ENCODE results near the gene SMAD9. TPM values are rescaled to one million over a fixed set of nuclear protein-coding genes. Genes with fewer than 3 reads are reported as not detected.

Gene SMAD9
- total RNA-seq, 1 experiment from 2014 or later, result 1.1 TPM

GRCh38 chr13:36907266-36907665 is 12.8 kb downstream of the SMAD9 start:
- Histone ChIP-seq H4K5ac (ENCODE audit: insufficient read length, low read depth, low read length) (no peak overlapping the region), H3K4ac (ENCODE audit: low read depth, low read length) (no peak overlapping the region), H3K27ac (ENCODE audit: insufficient read length, low read depth, low read length) (no peak overlapping the region), H2AFZ (ENCODE audit: low read length) (no peak overlapping the region), H3T11ph (ENCODE audit: low read length) (no peak overlapping the region), H3K9me3 (ENCODE audit: control insufficient read depth, low read depth, low read length) (no peaks in the 10 kb centered on the region), H3K79me2 (ENCODE audit: insufficient read depth, low read length) (no peaks in the 10 kb centered on the region), H3K27me3 (ENCODE audit: insufficient read depth, low read length) (no peaks in the 10 kb centered on the region), H4K91ac (ENCODE audit: insufficient read length, low read depth, low read length) (no peak overlapping the region), H3K18ac (ENCODE audit: insufficient read length, low read depth, low read length) (no peak overlapping the region), H2BK20ac (ENCODE audit: low read depth, low read length, poor library complexity, severe bottlenecking) (no peak overlapping the region), H3K56ac (ENCODE audit: insufficient read length, low read depth, low read length) (no peak overlapping the region), H3K9ac (ENCODE audit: extremely low read depth, insufficient read length, low read length) (no peak overlapping the region), H4K8ac (replicated peaks; ENCODE audit: insufficient read length, low read depth, low read length) (no peak overlapping the region), H3K4me1 (ENCODE audit: insufficient read depth, low read length) (no peaks in the 10 kb centered on the region), H3K23me2 (ENCODE audit: insufficient read length, low read depth, low read length, poor library complexity, severe bottlenecking) (no peaks in the 10 kb centered on the region), H3K23ac (ENCODE audit: insufficient read length, low read depth, low read length) (no peak overlapping the region), H2BK12ac (ENCODE audit: insufficient read length, low read depth, low read length) (no peak overlapping the region), H2AK5ac (ENCODE audit: insufficient read length, low read length) (no peak overlapping the region), H4K20me1 (ENCODE audit: control insufficient read depth, insufficient read depth, insufficient read length) (no peaks in the 10 kb centered on the region), H2BK5ac (ENCODE audit: insufficient read length, low read length) (no peak overlapping the region), H3K4me2 (ENCODE audit: insufficient read depth, insufficient read length, low read length) (no peak overlapping the region), H2BK120ac (ENCODE audit: low read depth, low read length, poor library complexity, severe bottlenecking) (no peak overlapping the region), H3K14ac (ENCODE audit: insufficient read depth, low read length) (no peak overlapping the region), H3K79me1 (ENCODE audit: insufficient read depth, low read depth, low read length, poor library complexity, severe bottlenecking) (no peaks in the 10 kb centered on the region), H2BK15ac (ENCODE audit: low read depth, low read length) (no peak overlapping the region)
- H3K9me3 Mint-ChIP-seq, result no peaks in the 10 kb centered on the region
- H3K27ac Mint-ChIP-seq, result peak overlapping the region in 1 of 3 experiments; percentile 3; a peak in 1 of 7 replicates
- H3K4me3 Mint-ChIP-seq, result no peak overlapping the region
- H3K4me1 Mint-ChIP-seq, result 0 out of 4 replicates have a peak, but pooled peaks cover 0 to 2% of the 10 kb centered on the region in 2 experiments
- WGBS (ENCODE audit: extremely low coverage, insufficient read length, low lambda C conversion rate), result no CpG with 5 or more reads among the region's 4 CpGs
- no peak for DNase-seq
- no peak for TF ChIP-seq CTCF (conservative IDR thresholded peaks at IDR 0.05)
- no peaks in the 10 kb centered on the region for H3K36me3 Mint-ChIP-seq (ENCODE audit: insufficient read depth in 1 of 3, low read depth in 3 of 3)
- H3K27me3 Mint-ChIP-seq (ENCODE audit: low read depth), result no peaks in the 10 kb centered on the region
